GM12878 (cell line): Measurements from ENCODE around the gene TMEM131L. TPM values are rescaled to one million over a fixed set of nuclear protein-coding genes. Genes with fewer than 3 reads are reported as not detected.

ENCODE experiments used
- ATAC-seq: fragments of 200-7000 bp; cut with Tn5 transposase; 3 replicates; pipeline ENCODE4 v1.9.1; 2020; ENCODE audit warnings: mild to moderate bottlenecking, moderate library complexity
- BruUV-seq: library from RNA; stranded (reverse); fragments of 400-500 nt; replicated peaks from 2 replicates; lab custom pipeline; 2021; lab: Mats Ljungman, UMichigan
- CTCF ChIA-PET: fragments of 300-600 bp; sonication (Branson Sonifier 250); formaldehyde crosslinking; extraction: SDS; loops from one replicate; lab custom pipeline; 2021; ENCODE audit warnings: inconsistent platforms; lab: Yijun Ruan, JAX
- POLR2A ChIA-PET: fragments of 350-600 bp; formaldehyde crosslinking; extraction: SDS; loops from one replicate; lab custom pipeline; 2021; ENCODE audit warnings: inconsistent platforms; lab: Charles Lee
- RAD21 ChIA-PET: fragments of 300-600 bp; sonication (Branson Sonifier 250); formaldehyde crosslinking; loops from one replicate; lab custom pipeline; 2023; ENCODE audit warnings: antibody characterized with exemption; ENCODE audit not compliant: unreplicated experiment; lab: Charles Lee
- SMC1A ChIA-PET: fragments of 300-600 bp; sonication (Branson Sonifier 250); formaldehyde crosslinking; loops from one replicate; lab custom pipeline; 2023; ENCODE audit not compliant: unreplicated experiment, uncharacterized antibody; lab: Charles Lee
- DNase-seq: peaks from one replicate; pipeline ENCODE4 v3.0.0-alpha.2; 2011; ENCODE audit warnings: low read depth, low spot score
- FAIRE-seq: peaks from 3 replicates; lab custom pipeline; 2011; peaks lifted over from hg19 to GRCh38; lab: Jason Lieb, UNC
- H2AFZ ChIP-seq: 2 replicates; pipeline ENCODE4 v1.6.0; 2011; ENCODE audit warnings: low read depth, low read length, control low read depth; ENCODE audit not compliant: control insufficient read depth
- H3K27ac ChIP-seq: 2 replicates; pipeline ENCODE4 v1.5.1; 2011; ENCODE audit warnings: control low read depth; ENCODE audit not compliant: control insufficient read depth, insufficient read depth
- H3K27me3 ChIP-seq, 2 experiments: replicated peaks in 1 of 2; 2 replicates each; pipeline versions ENCODE4 v1.6.0 to v1.6.1; 2011; ENCODE audit warnings: low read length in 1 of 2; ENCODE audit not compliant: control insufficient read depth in 2 of 2, insufficient read depth in 2 of 2
- H3K36me3 ChIP-seq, 2 experiments: 2 replicates each; pipeline ENCODE4 v1.5.1; 2011; ENCODE audit warnings: low read length in 1 of 2; ENCODE audit not compliant: control insufficient read depth in 2 of 2, insufficient read depth in 2 of 2
- H3K4me1 ChIP-seq: 2 replicates; pipeline ENCODE4 v1.6.1; 2011; ENCODE audit warnings: mild to moderate bottlenecking, low read length, moderate library complexity, mixed read lengths; ENCODE audit not compliant: control insufficient read depth, insufficient read depth
- H3K4me2 ChIP-seq: 2 replicates; pipeline ENCODE4 v1.6.0; 2011; ENCODE audit warnings: control low read depth; ENCODE audit not compliant: control insufficient read depth, insufficient read depth
- H3K4me3 ChIP-seq: fragments of 200-600 bp; sonication (generic); 2 replicates; pipeline ENCODE4 v1.5.1; 2016
- H3K79me2 ChIP-seq: 2 replicates; pipeline ENCODE4 v1.6.0; 2011; ENCODE audit warnings: low read length; ENCODE audit not compliant: control insufficient read depth, insufficient read depth
- H3K9ac ChIP-seq: 2 replicates; pipeline ENCODE4 v1.8.0; 2011; ENCODE audit warnings: low read length, control low read depth, mixed read lengths; ENCODE audit not compliant: control insufficient read depth, insufficient read depth
- H3K9me3 ChIP-seq: replicated peaks from 3 replicates; pipeline ENCODE4 v1.5.1; 2011; ENCODE audit warnings: mild to moderate bottlenecking, low read length; ENCODE audit not compliant: control insufficient read depth, insufficient read depth
- H4K20me1 ChIP-seq: 2 replicates; pipeline ENCODE4 v1.6.0; 2011; ENCODE audit not compliant: control insufficient read depth, insufficient read depth
- ATF2 ChIP-seq: IDR thresholded peaks from 2 replicates; pipeline ENCODE4 v1.6.1; 2012; ENCODE audit warnings: low read length, inconsistent platforms
- BCL11A ChIP-seq: IDR thresholded peaks from 2 replicates; pipeline ENCODE4 v1.6.1; 2011; ENCODE audit warnings: low read depth, low read length
- CBFB ChIP-seq: IDR thresholded peaks from 2 replicates; pipeline ENCODE4 v1.6.1; 2016; ENCODE audit warnings: antibody characterized with exemption, low read depth
- CHD4 ChIP-seq: fragments of 200-600 bp; sonication (generic); IDR thresholded peaks from 2 replicates; pipeline ENCODE4 v1.6.1; 2016; ENCODE audit warnings: mild to moderate bottlenecking
- CREM ChIP-seq: IDR thresholded peaks from 2 replicates; pipeline ENCODE4 v1.6.1; 2014; ENCODE audit warnings: antibody characterized with exemption, low read depth
- DPF2 ChIP-seq: fragments of 450-650 bp; IDR thresholded peaks from 2 replicates; pipeline ENCODE4 v1.6.1; 2017; ENCODE audit warnings: mild to moderate bottlenecking
- E2F4 ChIP-seq: IDR thresholded peaks from 2 replicates; pipeline ENCODE4 v1.6.1; 2012; ENCODE audit warnings: low read depth, low read length, improper control_type of control experiment
- EED ChIP-seq: sonication (generic); IDR thresholded peaks from 2 replicates; pipeline ENCODE4 v1.6.1; 2016; ENCODE audit warnings: antibody characterized with exemption, low read depth
- HDAC6 ChIP-seq: fragments of 200-600 bp; sonication (generic); IDR thresholded peaks from one replicate; pipeline ENCODE4 v1.8.0; 2017; ENCODE audit warnings: antibody characterized with exemption; ENCODE audit not compliant: unreplicated experiment
- HDGF ChIP-seq: fragments of 450-650 bp; IDR thresholded peaks from 2 replicates; pipeline ENCODE4 v1.6.1; 2016; ENCODE audit warnings: antibody characterized with exemption
- IKZF1 ChIP-seq: fragments of 450-650 bp; conservative IDR thresholded peaks from 2 replicates; pipeline ENCODE4 v1.6.1; 2017; ENCODE audit warnings: antibody characterized with exemption, mild to moderate bottlenecking
- IRF4 ChIP-seq: IDR thresholded peaks from 2 replicates; pipeline ENCODE4 v1.6.1; 2011; ENCODE audit warnings: low read depth, low read length
- JUNB ChIP-seq: IDR thresholded peaks from 2 replicates; pipeline ENCODE4 v1.6.1; 2016; ENCODE audit warnings: antibody characterized with exemption, mild to moderate bottlenecking
- NFIC ChIP-seq: IDR thresholded peaks from 2 replicates; pipeline ENCODE4 v1.6.1; 2012; ENCODE audit warnings: low read depth, mild to moderate bottlenecking, inconsistent platforms, low read length, moderate library complexity
- NR2F1 ChIP-seq: fragments of 450-650 bp; conservative IDR thresholded peaks from 2 replicates; pipeline ENCODE4 v1.6.1; 2017; ENCODE audit warnings: mild to moderate bottlenecking
- POLR2AphosphoS5 ChIP-seq: IDR thresholded peaks from 2 replicates; pipeline ENCODE4 v1.6.1; 2011; ENCODE audit warnings: mild to moderate bottlenecking, low read length, inconsistent platforms
- RAD21 ChIP-seq: IDR thresholded peaks from 2 replicates; pipeline ENCODE4 v1.6.1; 2011; ENCODE audit warnings: mild to moderate bottlenecking, low read depth, low read length, moderate library complexity; ENCODE audit not compliant: insufficient read depth
- RUNX3 ChIP-seq: IDR thresholded peaks from 2 replicates; pipeline ENCODE4 v1.6.1; 2012; ENCODE audit warnings: low read length, inconsistent platforms
- SIX5 ChIP-seq: IDR thresholded peaks from 2 replicates; pipeline ENCODE4 v1.6.1; 2011; ENCODE audit warnings: mild to moderate bottlenecking, low read depth, low read length, moderate library complexity; ENCODE audit not compliant: severe bottlenecking
- SMAD5 ChIP-seq: IDR thresholded peaks from 2 replicates; pipeline ENCODE4 v1.6.1; 2016; ENCODE audit warnings: antibody characterized with exemption, low read depth
- SMC3 ChIP-seq: IDR thresholded peaks from 2 replicates; pipeline ENCODE4 v1.6.1; 2011; ENCODE audit warnings: low read length, improper control_type of control experiment, borderline replicate concordance
- SPI1 ChIP-seq: IDR thresholded peaks from 2 replicates; pipeline ENCODE4 v1.6.1; 2011; ENCODE audit warnings: low read depth, mild to moderate bottlenecking, low read length, moderate library complexity, borderline replicate concordance; ENCODE audit not compliant: insufficient read depth
- STAT1 ChIP-seq: fragments of 450-650 bp; conservative IDR thresholded peaks from 2 replicates; pipeline ENCODE4 v1.6.1; 2014; ENCODE audit warnings: antibody characterized with exemption, mild to moderate bottlenecking
- SUZ12 ChIP-seq: fragments of 200-600 bp; sonication (generic); IDR thresholded peaks from one replicate; pipeline ENCODE4 v1.6.1; 2018; ENCODE audit warnings: antibody characterized with exemption, mild to moderate bottlenecking; ENCODE audit not compliant: unreplicated experiment
- WGBS: methylation state at CpG from one replicate; pipeline ENCODE4 v1.1.6; 2016; ENCODE audit warnings: low lambda C conversion rate; ENCODE audit not compliant: insufficient replicate concordance, insufficient coverage; ENCODE audit errors: missing lambda C conversion rate; 5-methylcytosine and 5-hydroxymethylcytosine counted together
- in situ Hi-C: fragments of 300-500 bp; cut with MboI; formaldehyde crosslinking; loops from 9 replicates; pipeline ENCODE4 v1.14.3; 2018; ENCODE audit warnings: mixed read lengths
- intact Hi-C: fragments of 100-400 bp; cut with micrococcal nuclease; formaldehyde crosslinking; loops from one replicate; pipeline ENCODE4 v1.14.2; 2022; ENCODE audit not compliant: unreplicated experiment
- polyA plus RNA-seq, 11 experiments: library from polyadenylated mRNA; depleted of rRNA in 4 of 11; unstranded in 6 of 11; stranded (reverse) in 5 of 11; fragments of >200 nt; fragmentation: Nextera tagmentation in 4 of 11; fragmentation: Illumina TruSeq in 1 of 11; extraction: Ambion mirVana in 4 of 11; extraction: Trizol in 1 of 11; gene quantifications; 1 replicate in 1 of 11; 2 replicates in 10 of 11; pipeline versions ENCODE4 v1.2.1 to v1.2.3, GENCODE V29; 2011 to 2016; ENCODE audit warnings: inconsistent platforms in 2 of 11, missing spikeins in 2 of 11, low read depth in 1 of 11
- total RNA-seq, 4 experiments: library from RNA; depleted of rRNA in 3 of 4; stranded (reverse); fragments of >200 nt in 3 of 4; fragmentation: Illumina TruSeq in 1 of 4; extraction: Trizol in 1 of 4; gene quantifications; 2 replicates each; pipeline versions ENCODE4 v1.2.1 to v1.2.3, GENCODE V29; 2013 to 2021

TMEM131L gene
- total and polyA plus RNA-seq, 10 of the 15 experiments (the other 5 are each of a cell fraction or from before 2014, with no cell fraction given), result 8.5 to 101 (median 74.4) TPM

DNA sequence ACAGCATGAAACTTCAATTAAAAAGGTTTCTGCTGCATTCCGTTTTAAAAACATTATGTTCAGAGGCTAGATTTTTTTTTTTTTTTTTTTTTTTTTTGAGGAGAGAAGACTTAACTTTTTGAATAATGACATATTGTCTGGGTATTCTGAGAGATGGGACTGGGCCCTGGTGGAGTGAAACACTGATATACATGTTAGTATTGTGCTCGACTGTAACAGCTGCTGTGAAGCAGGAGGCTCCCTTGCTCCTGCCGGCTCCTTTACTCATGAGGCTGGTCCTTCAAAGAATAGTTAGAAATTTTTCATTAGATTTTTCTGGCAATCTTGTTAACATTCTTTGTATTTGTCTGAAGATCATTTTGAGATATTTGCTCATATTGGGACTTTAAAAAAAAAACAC lies 73.3 kb downstream of the TMEM131L start (continued):
- no peak for TF ChIP-seq POLR2AphosphoS5
- no peak for TF ChIP-seq SMAD5

GRCh38 chr4:153541456-153542096 lies 75.4 kb downstream of the TMEM131L start:
- RAD21 ChIA-PET, result interaction anchor here (0.6 to 2.5 kb wide), 17 partner anchors 11 to 108 kb away, joined by 3 to 14 read pairs (median 5); partner anchors contain the start of gene TMEM131L
- in situ Hi-C loops, result no loop called here
- peaks cover 21% of the 10 kb centered on the region for H3K4me1 ChIP-seq
- no peaks in the 10 kb centered on the region for H3K9me3 ChIP-seq
- intact Hi-C loops, result no loop called here
- POLR2A ChIA-PET, result interaction anchor here (0.6 to 1.9 kb wide), 11 partner anchors 8 to 108 kb away, joined by 3 to 11 read pairs (median 3); partner anchors contain the start of gene TMEM131L
- CTCF ChIA-PET, result interaction anchor here (0.5 to 2.1 kb wide), 17 partner anchors 8 to 196 kb away, joined by 3 to 14 read pairs (median 5); no protein-coding TSS in a partner anchor
- no peak overlapping the region for H2AFZ ChIP-seq
- H3K27ac ChIP-seq, result no peak overlapping the region
- H3K9ac ChIP-seq, result no peak overlapping the region
- no peaks in the 10 kb centered on the region for H3K27me3 ChIP-seq
- FAIRE-seq (no peak), ATAC-seq (peak; percentile 64), DNase-seq (no peak)
- H3K79me2 ChIP-seq, result peaks cover 97% of the 10 kb centered on the region
- peaks cover 9 to 23% of the 10 kb centered on the region in 2 experiments for H3K36me3 ChIP-seq
- SMC1A ChIA-PET, result interaction anchor here (0.6 to 6.8 kb wide), 21 partner anchors 10 to 174 kb away, joined by 3 to 48 read pairs (median 4); no protein-coding TSS in a partner anchor
- H3K4me3 ChIP-seq, result no peak overlapping the region
- H3K4me2 ChIP-seq, result peak overlapping the region; percentile 7
- 49% methylated on average over 7 of the region's 7 CpGs for WGBS
- BruUV-seq, result TSS peak; percentile 16
- H4K20me1 ChIP-seq, result peaks cover 17% of the 10 kb centered on the region
- TF ChIP-seq SMC3, result 0 out of 2 replicates have a peak, but pooled peaks have one; percentile 9
- TF ChIP-seq SIX5, result no peak
- TF ChIP-seq BCL11A, result 0 out of 2 replicates have a peak, but pooled peaks have one; percentile 14
- no peak for TF ChIP-seq SPI1
- 0 out of 2 replicates have a peak, but pooled peaks have one; percentile 43 for TF ChIP-seq ATF2
- TF ChIP-seq SUZ12, result no peak
- TF ChIP-seq CREM, result peak; percentile 17; the same call in 1 of the 2 replicates
- no peak for TF ChIP-seq STAT1
- TF ChIP-seq RUNX3, result peak; percentile 96
- peak; percentile 51; the same call in 1 of the 2 replicates for TF ChIP-seq NFIC
- TF ChIP-seq RAD21, result no peak
- TF ChIP-seq NR2F1, result no peak
- peak; percentile 84 for TF ChIP-seq EED
- TF ChIP-seq JUNB, result peak; percentile 65
- TF ChIP-seq DPF2, result peak; percentile 14; the same call in 1 of the 2 replicates
- peak; percentile 49; the same call in 1 of the 2 replicates for TF ChIP-seq IKZF1
- peak; percentile 53; the same call in 1 of the 2 replicates for TF ChIP-seq IRF4
- TF ChIP-seq CBFB, result peak; percentile 72
- no peak for TF ChIP-seq HDGF
- no peak for TF ChIP-seq CHD4
- TF ChIP-seq E2F4, result no peak
- TF ChIP-seq HDAC6, result no peak
